Loucy (cell line): ENCODE results near the gene SPRR3.

Experiments used
- H2AFZ ChIP-seq: fragments of 200-600 bp; sonication (generic); 2 replicates; pipeline ENCODE4 v1.6.0; 2016; ENCODE audit warnings: antibody characterized with exemption, mild to moderate bottlenecking, low read length, moderate library complexity
- H3F3A ChIP-seq: fragments of 200-600 bp; 2 replicates; pipeline ENCODE4 v1.6.0; 2016; ENCODE audit warnings: antibody characterized with exemption, low read depth, mild to moderate bottlenecking
- H3K27me3 ChIP-seq: fragments of 200-600 bp; sonication (generic); 2 replicates; pipeline ENCODE4 v1.6.1; 2014; ENCODE audit warnings: low read length, mild to moderate bottlenecking; ENCODE audit not compliant: insufficient read depth, poor library complexity, severe bottlenecking
- H3K36me3 ChIP-seq: fragments of 200-600 bp; sonication (generic); 2 replicates; pipeline ENCODE4 v1.6.1; 2016; ENCODE audit warnings: low read length; ENCODE audit not compliant: insufficient read depth
- H3K4me1 ChIP-seq: fragments of 200-600 bp; sonication (generic); 2 replicates; pipeline ENCODE4 v1.5.1; 2014; ENCODE audit warnings: low read length, mild to moderate bottlenecking; ENCODE audit not compliant: insufficient read depth, poor library complexity, severe bottlenecking
- H3K4me2 ChIP-seq: fragments of 200-600 bp; sonication (generic); 2 replicates; pipeline ENCODE4 v1.6.0; 2014; ENCODE audit warnings: antibody characterized with exemption, low read length, low read depth, mild to moderate bottlenecking; ENCODE audit not compliant: poor library complexity, severe bottlenecking
- H3K4me3 ChIP-seq: fragments of 200-600 bp; sonication (generic); 2 replicates; pipeline ENCODE4 v1.5.1; 2014; ENCODE audit warnings: low read length, mild to moderate bottlenecking, mixed read lengths; ENCODE audit not compliant: poor library complexity, severe bottlenecking
- H3K79me2 ChIP-seq: fragments of 200-600 bp; sonication (generic); 2 replicates; pipeline ENCODE4 v1.6.1; 2014; ENCODE audit warnings: low read length; ENCODE audit not compliant: insufficient read depth
- H3K9ac ChIP-seq: fragments of 200-600 bp; sonication (generic); 2 replicates; pipeline ENCODE4 v1.6.0; 2014; ENCODE audit warnings: mild to moderate bottlenecking, low read depth, low read length, moderate library complexity; ENCODE audit not compliant: poor library complexity, severe bottlenecking
- H3K9me2 ChIP-seq: fragments of 200-600 bp; sonication (generic); replicated peaks from 2 replicates; pipeline ENCODE4 v1.6.1; 2016; ENCODE audit warnings: low read depth, low read length, mixed read lengths
- H3K9me3 ChIP-seq: fragments of 200-600 bp; sonication (generic); 2 replicates; pipeline ENCODE4 v1.6.1; 2014; ENCODE audit warnings: mild to moderate bottlenecking, antibody characterized with exemption, low read length, low read depth; ENCODE audit not compliant: insufficient read depth
- H4K20me1 ChIP-seq: fragments of 200-600 bp; sonication (generic); 2 replicates; pipeline ENCODE4 v1.6.0; 2014; ENCODE audit warnings: antibody characterized with exemption, low read length, mild to moderate bottlenecking; ENCODE audit not compliant: insufficient read depth, poor library complexity, severe bottlenecking
- EZH2phosphoT487 ChIP-seq: fragments of 200-600 bp; IDR thresholded peaks from 2 replicates; pipeline ENCODE4 v1.6.1; 2018; ENCODE audit warnings: antibody characterized with exemption, mild to moderate bottlenecking, moderate library complexity, borderline replicate concordance
- TF ChIP-seq, protein P1 (sequence below): fragments of 200-600 bp; sonication (generic); conservative IDR thresholded peaks from 2 replicates; pipeline ENCODE4 v1.5.1; 2014; ENCODE audit warnings: mild to moderate bottlenecking, antibody characterized with exemption, low read length

The SPRR3 gene

DNA sequence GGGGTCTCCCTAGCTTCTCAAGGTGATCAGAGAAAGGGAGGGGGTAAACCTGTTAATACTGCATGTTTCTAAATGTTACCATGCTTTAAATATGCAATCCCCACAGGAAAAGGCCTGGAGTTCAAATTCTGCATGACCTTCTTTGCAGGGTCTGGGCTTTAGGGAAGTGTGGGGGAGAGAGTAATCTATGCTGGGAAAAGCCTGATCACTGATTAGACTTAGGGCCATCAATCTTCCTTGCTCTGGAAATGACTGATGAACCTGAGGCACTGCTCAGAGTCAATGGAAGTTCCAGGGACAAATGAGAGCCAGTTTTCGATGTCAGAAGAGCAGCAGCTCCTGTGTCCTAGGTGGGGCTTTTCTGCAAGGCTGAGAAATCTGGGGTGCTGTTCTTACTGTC is 20.9 kb upstream of the SPRR3 start:
- Histone ChIP-seq H3K36me3 (no peaks in the 10 kb centered on the region), H3K9me2 (no peaks in the 10 kb centered on the region), H3K79me2 (no peaks in the 10 kb centered on the region), H3F3A (no peaks in the 10 kb centered on the region), H3K4me1 (no peaks in the 10 kb centered on the region), H3K4me2 (no peak overlapping the region), H3K9me3 (no peaks in the 10 kb centered on the region), H3K4me3 (no peak overlapping the region), H3K9ac (no peak overlapping the region), H2AFZ (no peak overlapping the region), H3K27me3 (no peaks in the 10 kb centered on the region), H4K20me1 (no peaks in the 10 kb centered on the region)
- TF ChIP-seq, protein P1, sequence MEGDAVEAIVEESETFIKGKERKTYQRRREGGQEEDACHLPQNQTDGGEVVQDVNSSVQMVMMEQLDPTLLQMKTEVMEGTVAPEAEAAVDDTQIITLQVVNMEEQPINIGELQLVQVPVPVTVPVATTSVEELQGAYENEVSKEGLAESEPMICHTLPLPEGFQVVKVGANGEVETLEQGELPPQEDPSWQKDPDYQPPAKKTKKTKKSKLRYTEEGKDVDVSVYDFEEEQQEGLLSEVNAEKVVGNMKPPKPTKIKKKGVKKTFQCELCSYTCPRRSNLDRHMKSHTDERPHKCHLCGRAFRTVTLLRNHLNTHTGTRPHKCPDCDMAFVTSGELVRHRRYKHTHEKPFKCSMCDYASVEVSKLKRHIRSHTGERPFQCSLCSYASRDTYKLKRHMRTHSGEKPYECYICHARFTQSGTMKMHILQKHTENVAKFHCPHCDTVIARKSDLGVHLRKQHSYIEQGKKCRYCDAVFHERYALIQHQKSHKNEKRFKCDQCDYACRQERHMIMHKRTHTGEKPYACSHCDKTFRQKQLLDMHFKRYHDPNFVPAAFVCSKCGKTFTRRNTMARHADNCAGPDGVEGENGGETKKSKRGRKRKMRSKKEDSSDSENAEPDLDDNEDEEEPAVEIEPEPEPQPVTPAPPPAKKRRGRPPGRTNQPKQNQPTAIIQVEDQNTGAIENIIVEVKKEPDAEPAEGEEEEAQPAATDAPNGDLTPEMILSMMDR, result no peak
- no peak for TF ChIP-seq EZH2phosphoT487

GRCh38 chr1:152981146-152981871 is 20.2 kb upstream of the SPRR3 start:
- no peak for TF ChIP-seq EZH2phosphoT487
- TF ChIP-seq, protein P1, result no peak
- H3K4me3 ChIP-seq, result no peak overlapping the region
- no peaks in the 10 kb centered on the region for H4K20me1 ChIP-seq
- no peak overlapping the region for H2AFZ ChIP-seq
- no peaks in the 10 kb centered on the region for H3K4me1 ChIP-seq
- no peak overlapping the region for H3K9ac ChIP-seq
- no peaks in the 10 kb centered on the region for H3F3A ChIP-seq
- H3K79me2 ChIP-seq, result no peaks in the 10 kb centered on the region
- H3K27me3 ChIP-seq, result no peaks in the 10 kb centered on the region
- no peaks in the 10 kb centered on the region for H3K9me3 ChIP-seq
- H3K36me3 ChIP-seq, result no peaks in the 10 kb centered on the region
- H3K4me2 ChIP-seq, result no peak overlapping the region
- H3K9me2 ChIP-seq, result no peaks in the 10 kb centered on the region

GRCh38 chr1:152982076-152982475 is 19.5 kb upstream of the SPRR3 start:
- Histone ChIP-seq H3K9me2 (no peaks in the 10 kb centered on the region), H3K36me3 (no peaks in the 10 kb centered on the region), H4K20me1 (no peaks in the 10 kb centered on the region), H3K9ac (no peak overlapping the region), H3K79me2 (no peaks in the 10 kb centered on the region), H3K4me1 (no peaks in the 10 kb centered on the region), H2AFZ (no peak overlapping the region), H3K27me3 (no peaks in the 10 kb centered on the region), H3K9me3 (no peaks in the 10 kb centered on the region), H3F3A (no peaks in the 10 kb centered on the region), H3K4me3 (no peak overlapping the region), H3K4me2 (no peak overlapping the region)
- no peak for TF ChIP-seq EZH2phosphoT487
- TF ChIP-seq, protein P1, result no peak
